GM12865 (cell line): ENCODE measurements around the gene RICTOR.

ENCODE experiments used
- DNase-seq: peaks from one replicate; pipeline ENCODE4 v3.0.0; 2010; ENCODE audit warnings: low read depth
- H3K4me3 ChIP-seq: 2 replicates; pipeline ENCODE4 v1.5.1; 2011; ENCODE audit warnings: mild to moderate bottlenecking, low read depth, low read length, control low read depth
- CTCF ChIP-seq: IDR thresholded peaks from 2 replicates; pipeline ENCODE4 v1.5.1; 2011; ENCODE audit warnings: low read length, control low read depth, low read depth, inconsistent platforms; ENCODE audit not compliant: insufficient read depth; ENCODE audit errors: missing control alignments

Gene RICTOR

GRCh38 chr5:39118638-39119037 lies 44.4 kb upstream of the RICTOR start:
- no peak for DNase-seq
- TF ChIP-seq CTCF: no peak
- H3K4me3 ChIP-seq: no peak overlapping the region

- no peak overlapping the region for H3K4me3 ChIP-seq
- no peak for DNase-seq
- TF ChIP-seq CTCF: no peak
These were observed 43.2 kb upstream of the RICTOR start for GRCh38 chr5:39117401-39117800.

GRCh38 chr5:39116344-39117170 lies 42.4 kb upstream of the RICTOR start:
- no peak for TF ChIP-seq CTCF
- H3K4me3 ChIP-seq: no peak overlapping the region
- DNase-seq: no peak

- H3K4me3 ChIP-seq: no peak overlapping the region
- no peak for TF ChIP-seq CTCF
- no peak for DNase-seq
These were observed 41.6 kb upstream of the RICTOR start for GRCh38 chr5:39115644-39116343.

GRCh38 chr5:39114155-39114554 lies 40.0 kb upstream of the RICTOR start:
- DNase-seq: no peak
- H3K4me3 ChIP-seq: no peak overlapping the region
- no peak for TF ChIP-seq CTCF

GRCh38 chr5:39113354-39113953 lies 39.3 kb upstream of the RICTOR start:
- TF ChIP-seq CTCF: no peak
- no peak overlapping the region for H3K4me3 ChIP-seq
- no peak for DNase-seq
